Endometrium (tissue), 2 donors: ENCODE results near the gene GUCY2F.

Source experiments
- FAIRE-seq: peaks from 2 replicates; lab custom pipeline; 2012; peaks lifted over from hg19 to GRCh38; lab: Jason Lieb, UNC
- donor health status: control.
- donor health status: control.

Gene GUCY2F

DNA sequence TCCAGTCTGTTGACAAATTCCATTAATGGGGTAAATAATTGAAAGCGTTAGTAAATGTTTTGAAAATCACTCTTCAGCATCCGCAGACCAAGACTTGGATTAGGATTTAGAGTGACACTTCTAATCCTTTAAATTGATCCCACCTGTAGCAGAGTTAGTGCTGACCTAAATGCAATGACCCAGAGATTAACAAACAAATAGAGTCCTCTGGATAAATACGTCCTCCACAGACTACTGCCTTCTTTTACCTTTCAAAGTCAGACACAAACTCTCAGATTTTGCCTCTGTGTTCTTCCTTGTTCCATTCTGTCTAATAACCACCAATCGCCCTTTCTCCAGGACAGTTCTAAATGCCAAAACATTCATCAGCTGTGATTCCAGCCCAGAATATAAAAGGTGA, at the start of gene GUCY2F:
Gene GUCY2F, minus strand, starts transcription at position 101 of the 400 bp plus-strand sequence. CDS start 6,150 bp downstream, outside the sequence.
- no peak for FAIRE-seq

DNA sequence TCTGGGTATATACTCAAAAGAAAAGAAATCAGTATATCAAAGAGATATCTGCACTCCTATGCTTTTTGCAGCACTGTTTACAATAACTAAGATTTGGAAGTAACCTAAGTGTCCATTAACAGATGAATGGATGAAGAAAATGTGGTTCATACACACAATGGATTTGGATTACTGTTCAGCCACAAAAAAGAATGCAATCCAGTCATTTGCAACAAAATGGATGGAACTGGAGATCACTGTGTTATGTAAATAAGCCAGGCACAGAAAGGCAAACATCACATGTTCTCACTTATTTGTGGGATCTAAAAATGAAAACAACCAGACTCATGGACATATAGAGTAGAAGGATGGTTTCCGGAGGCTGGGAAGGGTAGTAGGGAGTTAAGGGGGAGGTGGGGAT, 37.1 kb upstream of the GUCY2F start:
- FAIRE-seq = no peak

DNA sequence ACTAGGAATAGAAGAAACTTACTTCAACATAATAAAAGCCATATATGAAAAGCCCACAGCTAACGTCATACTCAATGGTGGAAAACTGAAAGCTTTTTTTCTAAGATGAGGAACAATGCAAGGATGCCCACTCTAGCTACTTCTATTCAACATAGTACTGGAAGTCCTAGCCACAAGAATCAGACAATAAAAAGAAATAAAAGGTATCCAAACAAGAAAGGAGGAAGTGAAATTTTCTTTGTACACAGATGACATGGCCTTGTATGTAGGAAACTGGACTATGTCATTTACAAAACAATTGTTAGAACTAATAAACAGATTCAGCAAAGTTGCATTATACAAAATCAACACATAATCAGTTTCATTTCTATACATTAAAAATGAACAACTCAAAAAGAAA, 29.2 kb upstream of the GUCY2F start:
- no peak for FAIRE-seq

DNA sequence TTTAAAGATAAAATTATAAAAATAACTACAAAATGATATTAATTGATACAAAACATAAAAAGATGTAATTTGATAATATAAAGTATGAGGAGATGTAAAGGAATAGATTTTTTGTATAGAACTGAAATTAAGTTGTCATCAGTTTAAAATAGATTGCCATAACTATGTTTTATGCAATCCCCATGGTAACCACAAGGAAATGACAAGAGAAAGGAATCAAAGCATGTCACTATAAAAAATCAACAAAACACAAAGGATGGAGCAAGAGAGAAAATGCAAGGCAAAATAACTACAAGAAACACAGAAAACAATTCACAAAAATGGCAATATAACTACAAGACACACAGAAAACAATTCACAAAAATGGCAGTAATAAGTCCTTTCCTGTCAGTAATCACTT, 27.0 kb upstream of the GUCY2F start:
- peak; percentile 35 for FAIRE-seq

DNA sequence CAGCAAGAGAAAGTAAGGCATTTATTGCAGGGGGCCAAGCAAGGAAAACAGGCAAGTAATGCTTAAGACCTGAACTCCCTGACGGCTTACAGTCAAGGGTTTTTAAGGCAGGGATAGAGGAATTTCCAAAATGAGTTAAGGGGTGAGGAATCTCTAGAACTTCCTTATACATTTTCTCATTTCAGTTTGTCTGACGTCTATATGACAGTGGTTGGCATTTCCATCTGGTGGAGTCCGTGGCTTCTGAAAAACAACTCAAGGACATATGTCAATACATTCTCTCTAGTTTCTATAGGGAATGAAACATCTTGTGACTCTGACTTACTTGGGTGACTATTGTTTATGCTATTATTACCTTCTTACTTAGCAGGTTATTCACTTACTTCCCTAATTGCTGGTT, 19.3 kb upstream of the GUCY2F start:
- no peak for FAIRE-seq

DNA sequence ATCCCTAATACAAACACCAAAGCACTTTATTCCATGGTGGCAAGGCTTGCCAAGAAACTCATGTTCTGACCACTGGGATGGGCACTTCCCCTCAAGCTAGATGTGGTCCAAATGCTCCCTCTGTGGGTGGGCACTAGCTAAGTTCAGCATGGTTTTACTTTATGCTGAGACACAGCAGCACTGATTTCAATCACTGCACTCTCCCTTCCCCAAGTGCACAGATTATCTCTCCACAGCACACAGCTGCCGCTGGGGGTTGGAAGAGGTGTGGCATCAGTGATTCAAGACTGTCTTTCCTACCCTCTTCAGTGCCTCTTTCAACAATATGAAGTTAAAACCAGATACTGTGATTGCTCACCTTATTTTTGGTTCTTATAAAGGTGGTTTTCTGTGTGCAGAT, 16.5 kb upstream of the GUCY2F start:
- no peak for FAIRE-seq

DNA sequence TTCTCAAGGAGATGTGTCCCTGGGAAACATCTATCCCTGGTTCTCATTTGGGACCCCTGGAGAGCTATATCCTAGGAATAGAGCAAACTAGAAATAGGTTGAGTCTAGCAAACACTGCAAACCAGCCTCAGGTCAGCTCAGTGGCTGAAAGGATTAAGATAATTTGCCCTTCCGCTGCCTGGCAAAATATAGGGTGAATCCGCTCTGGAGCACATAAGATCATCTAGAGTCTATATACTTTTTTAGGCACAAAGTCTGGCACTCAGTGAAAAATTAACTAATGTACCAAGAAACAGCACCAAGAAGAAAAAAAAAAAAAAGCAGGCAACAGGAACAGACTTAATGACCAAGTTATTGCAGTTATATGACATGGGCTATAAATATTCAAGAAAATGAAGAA, 7.3 kb upstream of the GUCY2F start:
- no peak for FAIRE-seq

DNA sequence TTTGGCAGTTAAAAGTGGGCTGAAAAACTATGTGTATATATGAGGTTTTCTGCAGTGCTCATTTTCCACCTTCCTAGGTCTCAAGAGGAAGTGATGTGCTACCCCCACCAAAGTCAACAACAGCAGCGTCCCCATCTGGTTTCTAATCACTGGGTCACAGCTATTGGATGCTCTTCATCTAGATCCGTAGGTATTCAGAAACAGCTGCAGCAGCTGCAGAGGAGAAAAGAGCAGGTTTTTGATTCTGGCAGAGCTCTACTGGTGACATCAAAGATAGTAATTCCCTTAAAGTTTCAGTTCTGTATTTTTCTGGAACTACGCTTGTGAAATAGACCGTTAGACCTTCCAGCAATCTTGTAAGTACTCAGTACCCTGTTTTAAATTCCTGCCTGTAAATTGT, 5.8 kb upstream of the GUCY2F start:
- no peak for FAIRE-seq

DNA sequence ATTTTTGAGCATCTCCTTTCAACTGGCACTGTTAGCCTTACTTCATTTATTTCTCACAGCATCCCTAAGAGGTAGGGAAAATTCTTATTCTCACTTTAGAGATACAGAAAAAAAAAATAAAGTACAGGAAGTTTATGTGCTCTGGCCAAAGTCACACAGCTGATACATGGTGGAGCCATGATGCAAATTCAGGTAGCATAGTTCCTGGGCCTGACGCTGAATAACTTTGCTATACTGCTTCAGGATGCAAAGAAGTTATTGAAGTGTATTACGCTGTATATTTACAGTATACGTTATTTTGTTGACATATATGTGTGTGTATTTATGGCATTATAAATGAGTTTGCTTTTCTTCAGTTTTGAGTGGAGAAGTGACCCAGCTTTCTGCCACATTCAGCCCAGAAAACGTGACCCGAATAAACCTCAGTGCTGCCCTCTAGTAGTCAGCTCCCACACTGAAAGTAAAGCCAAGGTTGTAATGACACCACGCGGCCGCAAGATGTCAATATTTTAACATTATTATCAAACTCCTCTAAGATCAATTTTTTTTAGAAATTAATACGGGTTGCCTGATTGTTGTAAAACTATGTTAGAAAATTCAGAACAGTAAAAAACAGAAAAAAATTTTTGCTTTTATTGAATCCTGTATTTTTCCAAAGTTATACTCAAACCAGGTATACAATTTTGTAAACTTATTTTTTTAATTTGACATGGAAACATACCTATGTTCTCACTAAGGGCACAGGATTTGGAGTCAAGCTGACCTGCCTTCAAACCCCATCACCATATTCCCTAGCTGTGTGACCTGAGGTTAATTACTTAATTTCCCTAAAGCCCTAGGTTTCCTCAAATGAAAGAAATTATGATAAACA, 3.8 kb upstream of the GUCY2F start:
- peak; percentile 93 for FAIRE-seq

DNA sequence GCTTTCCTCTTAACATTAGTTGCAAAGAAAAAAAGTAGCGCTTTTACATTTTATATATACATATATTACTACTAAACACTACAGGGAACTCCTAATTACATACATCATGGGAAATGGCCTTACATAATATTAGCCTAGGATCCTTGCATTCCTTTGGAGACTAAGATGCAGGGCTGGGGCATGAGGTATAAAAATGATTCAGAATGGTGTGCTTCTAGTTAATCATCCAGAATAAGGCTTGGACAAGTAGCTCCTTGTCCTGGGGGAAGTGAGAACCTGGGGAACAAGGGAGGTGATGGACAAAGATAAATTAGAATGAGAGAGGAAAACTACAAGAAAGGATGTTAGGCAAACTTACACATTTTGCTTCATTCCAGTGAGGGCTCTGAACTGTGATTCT, 3.0 kb upstream of the GUCY2F start:
- no peak for FAIRE-seq

DNA sequence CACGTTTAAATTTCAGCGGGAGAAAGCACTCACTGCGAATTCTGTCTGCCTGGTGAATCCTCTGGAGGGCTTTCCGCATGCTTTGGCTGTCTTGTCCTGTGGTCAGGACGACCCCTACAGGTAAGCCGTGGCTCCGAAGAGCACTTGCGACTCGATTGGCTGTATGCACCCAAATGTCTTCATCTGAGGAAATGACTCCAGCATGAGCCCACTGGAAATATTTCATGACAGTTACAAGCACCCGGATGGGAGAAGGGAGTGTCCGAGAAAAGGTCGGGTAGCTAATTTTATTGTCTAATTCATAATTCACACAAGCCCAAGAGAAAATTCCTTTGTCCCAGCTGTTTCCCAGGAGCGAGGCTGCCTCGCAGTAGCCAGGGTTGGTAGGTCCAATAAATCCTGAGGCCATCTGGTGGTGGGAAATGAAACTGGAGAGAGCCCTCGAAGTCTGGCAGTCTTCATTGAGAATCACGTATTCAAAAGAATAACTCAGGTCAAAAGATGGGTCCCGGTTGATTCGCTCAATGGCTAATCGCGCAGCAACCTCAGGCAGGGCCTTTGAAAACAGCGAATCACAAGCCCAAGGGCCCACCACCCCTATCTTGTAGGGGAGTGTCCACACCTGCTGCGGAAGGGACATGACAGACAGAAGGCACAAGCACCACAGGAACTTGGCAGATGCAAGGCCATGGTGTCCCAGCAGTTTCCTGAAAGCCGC, 6.6 kb downstream of the GUCY2F start:
- FAIRE-seq = no peak

DNA sequence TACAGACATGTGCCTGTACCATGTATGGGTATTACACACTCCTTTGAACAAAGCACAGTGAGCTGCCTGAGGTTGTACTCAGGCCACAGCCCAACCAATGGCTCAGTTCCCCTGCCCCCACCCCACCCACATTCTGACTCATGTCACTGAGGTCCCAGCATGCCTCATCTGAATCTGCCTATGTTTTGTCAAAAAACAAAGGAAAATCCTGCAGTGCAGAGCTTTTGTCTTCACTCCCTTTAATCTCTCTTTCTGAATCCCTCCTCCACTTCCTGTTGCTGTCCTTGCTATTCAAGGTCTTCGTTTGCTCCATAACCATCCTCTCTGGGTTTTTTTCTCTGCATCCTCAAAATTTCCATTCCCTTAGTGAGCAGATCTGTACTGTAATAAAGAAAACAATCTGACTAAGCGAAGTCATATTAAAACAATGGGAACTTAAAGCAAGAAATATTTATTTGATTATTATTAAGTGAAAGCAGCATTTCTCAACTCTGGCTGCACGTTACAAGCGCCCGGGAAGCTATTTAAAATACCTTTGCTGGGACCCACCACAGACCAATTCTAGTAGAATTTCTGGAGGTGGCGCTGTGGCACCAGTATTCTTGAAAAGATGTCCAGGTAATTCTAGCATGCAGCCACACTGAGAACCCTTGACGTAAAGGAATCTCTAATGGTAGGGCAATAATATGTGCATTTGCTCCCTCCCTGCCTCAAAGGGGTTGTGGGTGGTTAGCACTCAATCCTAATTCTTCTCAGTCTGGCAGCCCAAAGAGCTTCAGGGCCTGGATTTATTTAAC, 8.7 kb downstream of the GUCY2F start:
- no peak for FAIRE-seq

DNA sequence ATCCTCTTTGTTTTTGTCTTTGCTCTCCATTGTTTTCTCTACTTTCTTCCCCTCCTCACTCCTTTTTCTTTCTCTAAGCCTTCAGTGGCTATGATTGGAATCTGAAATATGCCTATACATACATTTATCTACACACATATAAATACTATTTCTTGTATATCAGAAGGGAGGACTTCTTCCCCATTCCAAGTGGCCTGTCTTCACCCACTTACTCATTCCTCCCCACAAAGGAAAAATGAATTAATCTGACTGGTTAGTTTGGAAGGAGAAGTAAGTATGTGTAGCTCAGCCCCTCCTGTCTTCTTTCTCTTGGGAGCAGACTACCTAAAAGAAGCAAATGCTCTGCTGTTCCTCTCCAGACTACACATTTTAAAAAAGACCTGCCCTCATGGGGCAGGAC, 17.7 kb downstream of the GUCY2F start:
- no peak for FAIRE-seq

DNA sequence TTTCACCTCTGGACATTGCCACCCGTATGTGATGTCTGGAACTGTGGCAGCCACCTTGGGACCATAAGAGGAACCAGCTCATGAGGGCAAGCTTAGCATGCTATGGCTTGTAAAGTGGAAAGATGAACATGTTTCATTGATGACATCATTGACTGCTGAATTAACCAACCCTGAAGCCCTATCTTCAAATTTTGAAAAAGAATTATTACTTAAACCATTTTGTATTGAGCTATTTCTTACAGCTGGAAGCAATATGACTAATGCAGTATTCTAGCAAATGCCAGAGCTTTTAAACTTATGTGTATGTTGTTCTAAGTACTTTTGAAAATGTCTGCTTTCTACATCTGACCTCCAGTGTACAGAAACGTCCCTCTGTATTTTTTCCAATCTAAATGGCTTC, 18.1 kb downstream of the GUCY2F start:
- no peak for FAIRE-seq

DNA sequence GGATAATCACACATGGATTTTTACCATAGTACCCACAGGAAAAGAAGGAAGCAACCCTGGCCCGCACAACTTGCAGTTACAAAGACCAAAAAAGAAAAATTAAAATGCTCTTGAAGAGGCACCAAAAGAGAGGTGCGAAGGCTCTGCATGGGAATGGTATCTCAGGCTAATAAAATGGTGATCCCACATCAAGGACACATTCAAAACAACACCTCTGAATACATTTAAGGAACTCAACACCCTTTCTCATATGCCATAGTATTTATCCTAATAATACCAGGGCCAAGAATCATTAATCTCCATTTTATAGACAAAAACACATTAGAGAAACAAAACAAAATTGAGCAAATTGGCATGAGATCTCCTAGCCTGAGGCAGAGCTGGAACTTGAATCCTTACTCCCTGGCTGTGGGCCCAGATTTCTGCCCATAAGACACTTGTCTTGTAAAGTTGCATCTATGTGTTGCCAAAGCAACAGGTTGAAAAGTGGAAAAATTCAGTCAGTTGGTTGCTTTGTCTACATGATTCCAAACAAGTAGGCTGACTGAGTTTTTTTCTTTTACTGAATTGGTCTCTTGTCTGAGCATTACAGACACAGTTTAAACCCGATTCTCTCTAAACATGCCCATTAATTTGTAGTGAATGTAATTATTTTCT, 33.5 kb downstream of the GUCY2F start:
- FAIRE-seq = no peak

DNA sequence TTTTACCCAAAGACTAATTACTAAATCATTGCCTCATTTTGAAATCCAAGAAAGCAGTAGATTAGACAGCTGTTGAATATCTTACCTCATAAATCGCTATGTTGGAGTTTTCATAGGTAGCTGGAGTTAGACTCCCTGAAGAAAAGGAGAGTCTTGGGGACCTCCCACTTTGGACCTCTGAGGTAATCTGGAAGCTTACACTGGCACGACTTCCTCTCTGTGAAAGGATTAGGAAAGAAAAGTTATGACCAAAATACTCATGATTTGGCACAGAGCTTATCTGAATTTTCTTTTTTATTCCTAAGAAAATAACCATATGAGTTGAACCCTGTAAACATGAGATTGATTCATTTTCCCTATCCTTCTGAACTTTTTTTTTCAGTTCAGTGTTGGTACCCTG, 40.6 kb downstream of the GUCY2F start:
- FAIRE-seq = no peak

DNA sequence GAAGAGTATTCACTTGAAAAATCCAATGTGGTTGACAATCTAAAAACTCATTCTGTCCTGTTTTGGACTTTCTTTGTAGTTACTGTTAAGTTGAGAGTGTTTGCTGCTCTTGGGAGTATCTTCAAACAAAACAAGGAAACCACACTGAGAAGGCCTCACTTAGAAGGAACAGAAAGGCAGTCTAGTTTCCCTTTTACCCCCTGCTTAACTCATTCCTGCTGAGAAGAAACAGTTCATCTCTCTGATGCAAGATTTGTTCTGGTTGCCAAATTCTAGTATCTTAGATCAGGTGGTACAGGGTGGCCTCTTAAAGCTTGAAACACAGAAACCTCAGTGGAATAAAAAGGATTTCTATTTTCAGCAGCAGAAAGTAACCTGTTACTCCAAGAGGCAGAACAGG, 41.4 kb downstream of the GUCY2F start:
- FAIRE-seq = no peak

DNA sequence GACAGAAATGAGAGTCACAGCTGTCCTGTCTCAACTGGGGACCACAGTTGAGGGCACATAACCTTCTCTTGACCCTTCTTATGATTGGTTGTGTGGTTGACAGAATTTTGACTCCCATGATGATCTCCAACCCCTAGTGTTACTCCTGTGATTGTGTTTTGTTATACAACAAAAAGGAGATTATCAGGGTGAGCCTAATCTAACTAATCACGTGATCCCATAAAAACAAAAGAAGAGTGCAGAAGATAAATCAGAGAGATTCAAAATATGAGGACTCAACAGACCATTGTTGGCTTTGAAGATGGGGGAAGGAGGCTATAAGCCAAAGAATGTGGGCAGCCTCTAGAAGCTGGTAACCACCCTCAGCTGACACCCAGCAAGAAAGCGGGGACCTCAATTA, 72.7 kb downstream of the GUCY2F start:
- FAIRE-seq = no peak

DNA sequence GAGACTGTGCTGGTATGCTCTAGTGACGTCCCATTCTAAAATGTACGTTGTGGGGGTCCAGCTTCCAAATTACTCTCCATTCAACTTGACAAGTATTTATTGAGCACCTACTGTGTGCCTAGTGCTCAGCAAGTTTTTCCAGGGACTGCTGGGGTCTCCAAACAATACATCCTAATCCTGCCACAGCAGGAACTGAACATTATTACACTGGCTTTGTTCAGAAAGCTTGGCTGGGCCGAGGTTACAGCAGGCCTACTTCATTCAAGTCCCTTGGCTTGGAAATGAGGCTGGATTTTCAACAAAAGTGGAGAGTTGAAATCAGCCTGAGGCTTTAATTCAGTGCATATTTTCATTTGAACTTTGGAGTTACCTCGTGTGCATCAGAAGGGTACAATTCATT, 78.0 kb downstream of the GUCY2F start:
- no peak for FAIRE-seq

DNA sequence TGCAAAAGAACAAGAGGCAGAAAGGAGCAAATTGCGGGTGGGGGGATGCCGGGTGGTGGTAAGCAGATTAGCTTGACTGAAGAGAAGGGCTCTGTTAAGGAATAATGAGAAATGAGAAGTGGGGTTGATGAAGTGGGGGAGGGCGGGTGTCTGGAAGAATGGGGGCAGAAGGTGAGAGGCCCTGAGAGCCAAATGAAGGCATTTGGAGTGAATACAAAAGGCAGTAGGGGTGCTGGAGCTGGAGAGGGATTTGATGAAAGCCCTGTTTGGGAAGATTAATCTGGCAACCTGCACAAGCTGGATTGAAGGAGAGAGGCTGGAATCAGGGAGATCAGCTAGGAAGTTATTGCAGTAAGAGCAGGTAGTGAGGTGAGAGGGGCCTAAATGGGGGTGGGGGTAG, 82.1 kb downstream of the GUCY2F start:
- no peak for FAIRE-seq

DNA sequence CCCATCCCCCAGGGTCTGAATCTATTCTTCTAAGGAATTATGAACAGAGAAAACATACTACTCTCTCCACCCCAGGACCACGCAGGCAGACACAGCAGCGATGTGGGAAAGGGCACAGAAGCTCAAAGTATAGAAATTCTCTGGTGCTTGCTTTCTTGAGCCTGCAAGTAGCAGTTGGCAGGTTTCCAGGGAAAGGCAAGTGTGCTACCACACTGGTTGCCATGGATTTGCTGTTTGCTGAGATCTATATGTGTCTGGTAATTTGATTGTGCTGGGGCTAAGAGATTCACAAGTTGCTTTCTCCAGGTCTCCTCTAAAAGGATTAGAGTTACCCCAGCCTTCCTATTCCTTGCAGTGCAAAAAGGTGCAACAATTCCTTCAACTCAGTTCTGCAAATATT, 83.1 kb downstream of the GUCY2F start:
- FAIRE-seq = no peak

DNA sequence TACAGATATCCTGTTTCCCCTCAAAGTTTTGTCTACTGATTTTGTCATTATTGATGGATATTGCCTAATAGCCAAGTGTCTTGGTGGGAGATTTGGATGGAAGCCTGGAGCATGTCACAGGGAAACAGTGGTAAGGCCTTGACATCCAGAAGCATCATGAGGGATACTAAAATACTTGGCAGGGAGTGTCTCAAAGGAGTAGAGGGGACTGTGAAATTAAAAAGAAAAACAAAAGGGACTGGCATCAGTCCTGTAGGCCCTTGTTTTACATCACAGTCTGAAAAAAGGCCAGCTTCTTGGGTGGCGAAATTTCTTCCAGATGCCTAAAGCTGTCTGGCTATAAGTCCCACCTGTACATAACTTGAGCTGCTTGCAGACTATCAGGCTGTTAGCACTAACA, 83.8 kb downstream of the GUCY2F start:
- FAIRE-seq = no peak
